K562 (cell line): ENCODE data around the gene RAD54L. TPM values are rescaled to one million over a fixed set of nuclear protein-coding genes. Genes with fewer than 3 reads are reported as not detected.

Experiments used
- HDAC1 ChIP-seq, 2 experiments: fragments of 450-650 bp; IDR thresholded peaks; 2 replicates each; pipeline ENCODE4 v1.6.1; 2016 to 2017; ENCODE audit warnings: inconsistent platforms in 1 of 2, mild to moderate bottlenecking in 1 of 2, moderate library complexity in 1 of 2
- HDAC2 ChIP-seq: fragments of 450-650 bp; IDR thresholded peaks from 2 replicates; pipeline ENCODE4 v1.6.1; 2016; ENCODE audit warnings: mild to moderate bottlenecking
- HNRNPL ChIP-seq: fragments of 200-400 bp; formaldehyde crosslinking; IDR thresholded peaks from 2 replicates; pipeline ENCODE4 v1.6.1; 2017; ENCODE audit warnings: low read depth, mild to moderate bottlenecking, low read length
- KLF13 ChIP-seq: fragments of 450-650 bp; IDR thresholded peaks from 2 replicates; pipeline ENCODE4 v1.6.1; 2016; ENCODE audit warnings: missing genetic modification characterization, low read depth, mild to moderate bottlenecking, missing compliant biosample characterization, moderate library complexity, borderline replicate concordance
- POLR2B ChIP-seq: fragments of 450-650 bp; IDR thresholded peaks from 2 replicates; pipeline ENCODE4 v1.6.1; 2018; ENCODE audit warnings: low read depth; ENCODE audit not compliant: partially characterized antibody
- RBM15 ChIP-seq: fragments of 200-400 bp; formaldehyde crosslinking; IDR thresholded peaks from 2 replicates; pipeline ENCODE4 v1.6.1; 2018; ENCODE audit warnings: mild to moderate bottlenecking, low read length, moderate library complexity; ENCODE audit not compliant: insufficient read depth
- TCFL5 ChIP-seq: fragments of 250-450 bp; sonication (Bioruptor Pico); conservative IDR thresholded peaks from 2 replicates; pipeline ENCODE4 v1.6.1; 2021; ENCODE audit warnings: mild to moderate bottlenecking, moderate library complexity, matching md5 sums
- ZBTB7A ChIP-seq: IDR thresholded peaks from 2 replicates; pipeline ENCODE4 v1.6.1; 2011; ENCODE audit warnings: low read depth, mild to moderate bottlenecking, low read length, moderate library complexity, borderline replicate concordance; ENCODE audit not compliant: control insufficient read depth
- ZBTB8A ChIP-seq: fragments of 450-650 bp; IDR thresholded peaks from 2 replicates; pipeline ENCODE4 v1.6.1; 2018; ENCODE audit warnings: mild to moderate bottlenecking, moderate library complexity; ENCODE audit not compliant: partially characterized antibody
- ZFPM2 ChIP-seq: fragments of 250-450 bp; sonication (Bioruptor Pico); IDR thresholded peaks from 2 replicates; pipeline ENCODE4 v1.5.1; 2022; ENCODE audit warnings: mild to moderate bottlenecking
- ZFX ChIP-seq: sonication (generic); formaldehyde crosslinking; IDR thresholded peaks from 2 replicates; pipeline ENCODE4 v1.8.0; 2022; ENCODE audit warnings: mild to moderate bottlenecking, missing genetic modification reagents, moderate library complexity
- ZNF133 ChIP-seq: fragments of 250-450 bp; sonication (Bioruptor Pico); IDR thresholded peaks from 2 replicates; pipeline ENCODE4 v1.4.0; 2020; ENCODE audit warnings: mild to moderate bottlenecking
- polyA plus RNA-seq, 8 experiments: library from polyadenylated mRNA; depleted of rRNA in 4 of 8; stranded (reverse) in 5 of 8; unstranded in 3 of 8; fragments of >200 nt; fragmentation: Nextera tagmentation in 2 of 8; fragmentation: Illumina TruSeq in 1 of 8; extraction: Ambion mirVana in 2 of 8; extraction: Trizol in 1 of 8; gene quantifications; 2 replicates each; pipeline versions ENCODE4 v1.2.1 to v1.2.3, GENCODE V29; 2011 to 2014; ENCODE audit warnings: inconsistent platforms in 1 of 8, missing spikeins in 1 of 8
- total RNA-seq, 7 experiments: library from RNA; depleted of rRNA in 6 of 7; stranded (reverse); fragments of >200 nt in 6 of 7; fragmentation: Illumina TruSeq in 2 of 7; extraction: Trizol in 2 of 7; gene quantifications; 2 replicates each; pipeline versions ENCODE4 v1.2.1 to v1.2.3, GENCODE V29; 2011 to 2021; ENCODE audit warnings: low replicate concordance in 1 of 7
- TF ChIP-seq, protein P1 (sequence below): fragments of 450-650 bp; formaldehyde crosslinking; IDR thresholded peaks from 2 replicates; pipeline ENCODE4 v1.4.0; 2022; ENCODE audit warnings: missing genetic modification characterization
- TF ChIP-seq, protein P2 (sequence below): fragments of 250-450 bp; sonication (Bioruptor Pico); IDR thresholded peaks from 2 replicates; pipeline ENCODE4 v1.5.0; 2021; ENCODE audit warnings: mild to moderate bottlenecking, borderline replicate concordance
- TF ChIP-seq, protein P3 (sequence below): fragments of 150-350 bp; conservative IDR thresholded peaks from 2 replicates; pipeline ENCODE4 v1.6.1; 2014; ENCODE audit warnings: low read length
- TF ChIP-seq, protein P4 (sequence below): sonication (generic); formaldehyde crosslinking; IDR thresholded peaks from 2 replicates; pipeline ENCODE4 v1.8.0; 2022; ENCODE audit warnings: mild to moderate bottlenecking, missing genetic modification reagents
- TF ChIP-seq, protein P5 (sequence below): fragments of 450-650 bp; formaldehyde crosslinking; conservative IDR thresholded peaks from 2 replicates; pipeline ENCODE4 v1.4.0; 2022; ENCODE audit warnings: mild to moderate bottlenecking, missing genetic modification characterization

The RAD54L gene
- total and polyA plus RNA-seq, 9 of the 15 experiments (the other 6 are each of a cell fraction or from before 2014, with no cell fraction given) = 17.9 to 92.3 (median 37.5) TPM

DNA sequence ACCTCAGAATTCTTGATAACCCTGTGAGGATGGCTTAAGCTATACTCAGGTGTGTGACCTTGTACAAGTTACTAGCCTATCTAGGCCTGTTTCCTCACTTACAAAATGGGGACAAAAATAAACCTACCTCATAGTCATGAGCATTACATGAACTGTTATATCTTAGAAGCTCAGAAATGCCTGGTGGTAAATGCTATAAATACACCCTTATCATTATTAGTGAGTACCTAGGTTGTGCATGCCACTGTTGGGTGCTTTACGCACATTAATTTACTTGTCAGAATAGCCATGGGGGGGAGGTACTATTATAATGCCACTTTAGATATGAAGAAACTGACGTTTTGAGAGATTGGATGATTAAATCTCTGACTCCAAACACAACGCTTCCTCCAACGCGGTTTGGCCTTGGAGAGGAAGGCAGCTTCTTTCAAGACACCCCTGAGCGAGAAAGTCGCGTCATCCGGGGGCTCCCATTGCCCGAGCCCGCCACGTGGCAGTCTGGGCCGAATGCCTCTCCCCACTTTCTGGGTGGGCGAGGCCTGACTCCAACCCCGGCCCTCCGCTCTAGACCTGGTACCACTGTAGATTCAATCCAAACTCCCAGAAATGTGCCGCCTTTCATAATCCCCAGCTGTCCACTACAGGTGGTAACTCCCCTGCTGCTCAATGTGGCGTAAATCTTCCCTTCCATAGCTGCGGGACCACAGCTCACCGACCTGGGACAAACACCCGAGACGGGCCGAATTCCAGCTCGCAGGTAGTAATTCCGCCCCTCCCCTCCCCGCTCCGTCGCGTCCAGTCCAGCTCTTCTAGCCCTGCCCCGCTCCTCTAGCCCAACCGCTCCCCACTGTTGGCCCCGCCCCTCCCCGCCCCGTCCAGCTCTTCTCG, 771 bp upstream of the RAD54L start (continued):
- TF ChIP-seq, protein P1, sequence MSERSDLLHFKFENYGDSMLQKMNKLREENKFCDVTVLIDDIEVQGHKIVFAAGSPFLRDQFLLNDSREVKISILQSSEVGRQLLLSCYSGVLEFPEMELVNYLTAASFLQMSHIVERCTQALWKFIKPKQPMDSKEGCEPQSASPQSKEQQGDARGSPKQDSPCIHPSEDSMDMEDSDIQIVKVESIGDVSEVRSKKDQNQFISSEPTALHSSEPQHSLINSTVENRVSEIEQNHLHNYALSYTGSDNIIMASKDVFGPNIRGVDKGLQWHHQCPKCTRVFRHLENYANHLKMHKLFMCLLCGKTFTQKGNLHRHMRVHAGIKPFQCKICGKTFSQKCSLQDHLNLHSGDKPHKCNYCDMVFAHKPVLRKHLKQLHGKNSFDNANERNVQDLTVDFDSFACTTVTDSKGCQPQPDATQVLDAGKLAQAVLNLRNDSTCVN (CRISPR knock-in tag) = no peak
- TF ChIP-seq, protein P2, sequence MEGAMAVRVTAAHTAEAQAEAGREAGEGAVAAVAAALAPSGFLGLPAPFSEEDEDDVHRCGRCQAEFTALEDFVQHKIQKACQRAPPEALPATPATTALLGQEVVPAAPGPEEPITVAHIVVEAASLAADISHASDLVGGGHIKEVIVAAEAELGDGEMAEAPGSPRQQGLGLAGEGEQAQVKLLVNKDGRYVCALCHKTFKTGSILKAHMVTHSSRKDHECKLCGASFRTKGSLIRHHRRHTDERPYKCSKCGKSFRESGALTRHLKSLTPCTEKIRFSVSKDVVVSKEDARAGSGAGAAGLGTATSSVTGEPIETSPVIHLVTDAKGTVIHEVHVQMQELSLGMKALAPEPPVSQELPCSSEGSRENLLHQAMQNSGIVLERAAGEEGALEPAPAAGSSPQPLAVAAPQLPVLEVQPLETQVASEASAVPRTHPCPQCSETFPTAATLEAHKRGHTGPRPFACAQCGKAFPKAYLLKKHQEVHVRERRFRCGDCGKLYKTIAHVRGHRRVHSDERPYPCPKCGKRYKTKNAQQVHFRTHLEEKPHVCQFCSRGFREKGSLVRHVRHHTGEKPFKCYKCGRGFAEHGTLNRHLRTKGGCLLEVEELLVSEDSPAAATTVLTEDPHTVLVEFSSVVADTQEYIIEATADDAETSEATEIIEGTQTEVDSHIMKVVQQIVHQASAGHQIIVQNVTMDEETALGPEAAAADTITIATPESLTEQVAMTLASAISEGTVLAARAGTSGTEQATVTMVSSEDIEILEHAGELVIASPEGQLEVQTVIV (CRISPR knock-in tag) = no peak
- TF ChIP-seq, protein P3, sequence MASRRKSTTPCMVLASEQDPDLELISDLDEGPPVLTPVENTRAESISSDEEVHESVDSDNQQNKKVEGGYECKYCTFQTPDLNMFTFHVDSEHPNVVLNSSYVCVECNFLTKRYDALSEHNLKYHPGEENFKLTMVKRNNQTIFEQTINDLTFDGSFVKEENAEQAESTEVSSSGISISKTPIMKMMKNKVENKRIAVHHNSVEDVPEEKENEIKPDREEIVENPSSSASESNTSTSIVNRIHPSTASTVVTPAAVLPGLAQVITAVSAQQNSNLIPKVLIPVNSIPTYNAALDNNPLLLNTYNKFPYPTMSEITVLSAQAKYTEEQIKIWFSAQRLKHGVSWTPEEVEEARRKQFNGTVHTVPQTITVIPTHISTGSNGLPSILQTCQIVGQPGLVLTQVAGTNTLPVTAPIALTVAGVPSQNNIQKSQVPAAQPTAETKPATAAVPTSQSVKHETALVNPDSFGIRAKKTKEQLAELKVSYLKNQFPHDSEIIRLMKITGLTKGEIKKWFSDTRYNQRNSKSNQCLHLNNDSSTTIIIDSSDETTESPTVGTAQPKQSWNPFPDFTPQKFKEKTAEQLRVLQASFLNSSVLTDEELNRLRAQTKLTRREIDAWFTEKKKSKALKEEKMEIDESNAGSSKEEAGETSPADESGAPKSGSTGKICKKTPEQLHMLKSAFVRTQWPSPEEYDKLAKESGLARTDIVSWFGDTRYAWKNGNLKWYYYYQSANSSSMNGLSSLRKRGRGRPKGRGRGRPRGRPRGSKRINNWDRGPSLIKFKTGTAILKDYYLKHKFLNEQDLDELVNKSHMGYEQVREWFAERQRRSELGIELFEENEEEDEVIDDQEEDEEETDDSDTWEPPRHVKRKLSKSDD = no peak
- peak in 1 of 2 experiments; percentile 60; a peak in 2 of 4 replicates for TF ChIP-seq HDAC1 (IDR thresholded peaks at IDR 0.05)
- TF ChIP-seq, protein P4, sequence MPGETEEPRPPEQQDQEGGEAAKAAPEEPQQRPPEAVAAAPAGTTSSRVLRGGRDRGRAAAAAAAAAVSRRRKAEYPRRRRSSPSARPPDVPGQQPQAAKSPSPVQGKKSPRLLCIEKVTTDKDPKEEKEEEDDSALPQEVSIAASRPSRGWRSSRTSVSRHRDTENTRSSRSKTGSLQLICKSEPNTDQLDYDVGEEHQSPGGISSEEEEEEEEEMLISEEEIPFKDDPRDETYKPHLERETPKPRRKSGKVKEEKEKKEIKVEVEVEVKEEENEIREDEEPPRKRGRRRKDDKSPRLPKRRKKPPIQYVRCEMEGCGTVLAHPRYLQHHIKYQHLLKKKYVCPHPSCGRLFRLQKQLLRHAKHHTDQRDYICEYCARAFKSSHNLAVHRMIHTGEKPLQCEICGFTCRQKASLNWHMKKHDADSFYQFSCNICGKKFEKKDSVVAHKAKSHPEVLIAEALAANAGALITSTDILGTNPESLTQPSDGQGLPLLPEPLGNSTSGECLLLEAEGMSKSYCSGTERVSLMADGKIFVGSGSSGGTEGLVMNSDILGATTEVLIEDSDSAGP (CRISPR knock-in tag) = 0 out of 2 replicates have a peak, but pooled peaks have one; percentile 29
- no peak for TF ChIP-seq TCFL5 (CRISPR knock-in tag)
- TF ChIP-seq ZFPM2 = no peak
- peak; percentile 57 for TF ChIP-seq HDAC2
- TF ChIP-seq KLF13 = peak; percentile 63
- TF ChIP-seq, protein P5, sequence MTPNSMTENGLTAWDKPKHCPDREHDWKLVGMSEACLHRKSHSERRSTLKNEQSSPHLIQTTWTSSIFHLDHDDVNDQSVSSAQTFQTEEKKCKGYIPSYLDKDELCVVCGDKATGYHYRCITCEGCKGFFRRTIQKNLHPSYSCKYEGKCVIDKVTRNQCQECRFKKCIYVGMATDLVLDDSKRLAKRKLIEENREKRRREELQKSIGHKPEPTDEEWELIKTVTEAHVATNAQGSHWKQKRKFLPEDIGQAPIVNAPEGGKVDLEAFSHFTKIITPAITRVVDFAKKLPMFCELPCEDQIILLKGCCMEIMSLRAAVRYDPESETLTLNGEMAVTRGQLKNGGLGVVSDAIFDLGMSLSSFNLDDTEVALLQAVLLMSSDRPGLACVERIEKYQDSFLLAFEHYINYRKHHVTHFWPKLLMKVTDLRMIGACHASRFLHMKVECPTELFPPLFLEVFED = 0 out of 2 replicates have a peak, but pooled peaks have one; percentile 14
- TF ChIP-seq ZBTB7A = peak; percentile 33; the same call in 1 of the 2 replicates
- peak; percentile 92 for TF ChIP-seq ZFX (CRISPR knock-in tag)
- no peak for TF ChIP-seq RBM15
- TF ChIP-seq HNRNPL = no peak
- TF ChIP-seq POLR2B = peak; percentile 67
- TF ChIP-seq ZNF133 (CRISPR knock-in tag) = no peak
- TF ChIP-seq ZBTB8A = no peak
